GM21786 (cell line): ENCODE measurements around the gene DPYD.

Experiments used
- ATAC-seq: cut with Tn5 transposase; IDR thresholded peaks from one replicate; pipeline ENCODE4 v1.9.1; 2021; ENCODE audit not compliant: unreplicated experiment

The DPYD gene

GRCh38 chr1:97331165-97331564 lies 589.7 kb downstream of the DPYD start:
- ATAC-seq: no peak

DNA sequence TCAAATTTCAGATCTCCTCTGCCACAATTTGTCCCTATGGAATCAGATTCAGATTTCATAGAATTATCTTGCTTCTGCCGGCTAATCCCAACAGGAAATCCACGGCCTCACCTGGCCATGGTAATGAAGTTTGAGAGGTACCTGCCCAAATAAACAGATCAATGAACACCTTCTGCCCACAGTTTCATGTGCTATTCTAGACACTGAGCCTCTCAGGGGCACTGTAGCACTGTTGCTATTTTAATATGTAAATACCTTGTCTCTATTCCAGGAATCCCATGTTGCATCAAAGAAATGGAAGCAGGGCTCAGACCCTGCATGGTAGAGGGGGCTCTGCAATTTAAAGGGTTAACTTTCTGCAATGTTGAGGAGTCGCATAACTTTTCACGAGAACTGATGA lies 606.1 kb downstream of the DPYD start:
- ATAC-seq: no peak

DNA sequence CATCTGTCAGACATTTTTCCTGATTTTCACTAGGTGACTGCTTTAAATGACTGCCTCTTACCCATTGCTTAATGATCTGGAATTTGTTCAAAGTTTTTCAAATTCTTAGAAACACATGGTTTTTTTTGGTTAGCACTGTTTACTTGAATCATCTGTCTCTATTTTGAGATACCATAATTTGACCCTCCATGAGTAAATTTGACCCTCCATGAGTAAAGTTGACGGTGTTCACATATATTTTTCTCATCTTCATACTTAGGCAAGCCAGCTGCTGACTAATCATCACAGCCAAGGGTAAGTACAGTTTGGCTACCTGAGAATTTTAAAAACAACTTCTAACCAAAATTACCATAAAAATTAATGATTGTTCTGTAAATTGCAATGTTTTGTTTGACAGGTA lies 612.7 kb downstream of the DPYD start:
- ATAC-seq: no peak

- no peak for ATAC-seq
These were observed 613.3 kb downstream of the DPYD start for GRCh38 chr1:97307568-97307967.

GRCh38 chr1:97307151-97307550 lies 613.7 kb downstream of the DPYD start:
- no peak for ATAC-seq

- no peak for ATAC-seq
These were observed 614.3 kb downstream of the DPYD start for GRCh38 chr1:97306504-97306903.

DNA sequence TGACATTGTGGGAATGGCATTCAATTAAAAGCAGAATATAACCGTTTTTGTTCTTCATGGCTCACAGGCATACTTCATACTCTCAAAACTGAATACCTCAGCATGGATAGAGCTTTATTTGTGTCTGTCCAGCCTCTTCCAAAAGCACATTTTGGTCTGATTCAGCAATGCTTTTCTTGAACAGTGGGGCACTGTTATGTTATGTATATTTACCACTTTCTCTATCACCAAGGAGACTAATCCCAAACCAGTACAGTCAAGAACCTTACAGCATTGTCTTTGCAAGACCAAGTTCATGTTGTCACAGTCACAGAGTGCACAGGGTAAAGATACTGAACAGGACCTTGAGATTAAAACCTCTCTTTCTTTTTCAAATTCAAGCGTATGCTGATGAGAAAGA lies 616.5 kb downstream of the DPYD start:
- ATAC-seq: no peak

- ATAC-seq: no peak
These were observed 621.9 kb downstream of the DPYD start for GRCh38 chr1:97298966-97299365.

DNA sequence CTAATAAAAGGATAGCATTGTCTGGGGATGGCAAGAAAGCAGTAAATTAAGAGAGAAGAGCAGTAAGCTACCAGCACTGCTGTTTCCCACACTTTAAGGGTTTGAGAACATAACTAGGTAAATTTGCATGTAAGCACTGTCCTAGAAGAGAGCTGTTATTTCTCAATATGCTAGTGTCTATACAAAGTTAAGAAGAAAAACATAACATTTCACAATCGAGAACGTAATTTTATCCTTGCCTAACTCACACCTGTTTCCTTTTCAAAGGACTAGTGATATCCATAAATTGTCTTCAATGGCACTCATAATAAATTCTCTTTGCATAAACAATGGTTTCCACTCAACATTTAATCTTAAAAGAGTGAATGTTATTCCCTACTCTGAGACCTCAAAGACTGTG lies 623.2 kb downstream of the DPYD start:
- no peak for ATAC-seq

GRCh38 chr1:97281962-97282361 lies 638.9 kb downstream of the DPYD start:
- no peak for ATAC-seq

DNA sequence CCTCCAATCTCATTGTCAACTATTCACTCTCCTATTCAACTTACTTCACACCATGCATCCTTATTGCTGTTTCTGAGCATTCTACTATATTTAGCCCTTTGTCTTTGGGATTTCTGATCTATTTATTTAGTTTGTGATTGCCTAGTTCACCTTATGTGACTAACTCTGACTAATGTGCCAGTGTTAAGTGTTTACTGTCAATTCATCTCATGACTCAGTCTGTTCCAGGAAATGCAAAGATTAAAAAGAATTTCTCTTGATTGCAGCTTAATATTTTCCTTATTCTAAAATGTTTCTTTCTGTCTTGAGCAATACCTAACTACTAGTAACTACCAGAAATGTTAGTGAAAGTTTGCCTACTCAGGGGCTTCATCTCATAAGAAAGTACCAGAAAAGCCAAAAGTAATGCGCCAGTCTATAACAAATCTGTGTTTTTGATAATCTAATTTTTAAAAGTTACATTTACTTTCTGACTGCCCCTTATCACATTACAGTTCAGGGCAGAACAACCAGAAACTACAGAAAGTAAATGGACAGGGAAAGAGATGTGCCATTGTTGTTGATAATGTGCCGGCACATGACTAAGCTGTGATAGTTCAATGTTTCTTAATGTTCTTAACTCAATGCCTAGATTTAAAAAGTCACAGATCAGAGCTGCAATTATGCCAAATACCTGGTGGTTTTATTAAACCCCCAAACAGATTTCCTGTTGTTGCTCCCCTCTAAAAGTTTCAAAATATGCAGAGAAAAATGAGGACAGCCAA lies 642.8 kb downstream of the DPYD start:
- ATAC-seq: no peak

GRCh38 chr1:97271916-97272788 lies 648.7 kb downstream of the DPYD start:
- ATAC-seq: no peak

DNA sequence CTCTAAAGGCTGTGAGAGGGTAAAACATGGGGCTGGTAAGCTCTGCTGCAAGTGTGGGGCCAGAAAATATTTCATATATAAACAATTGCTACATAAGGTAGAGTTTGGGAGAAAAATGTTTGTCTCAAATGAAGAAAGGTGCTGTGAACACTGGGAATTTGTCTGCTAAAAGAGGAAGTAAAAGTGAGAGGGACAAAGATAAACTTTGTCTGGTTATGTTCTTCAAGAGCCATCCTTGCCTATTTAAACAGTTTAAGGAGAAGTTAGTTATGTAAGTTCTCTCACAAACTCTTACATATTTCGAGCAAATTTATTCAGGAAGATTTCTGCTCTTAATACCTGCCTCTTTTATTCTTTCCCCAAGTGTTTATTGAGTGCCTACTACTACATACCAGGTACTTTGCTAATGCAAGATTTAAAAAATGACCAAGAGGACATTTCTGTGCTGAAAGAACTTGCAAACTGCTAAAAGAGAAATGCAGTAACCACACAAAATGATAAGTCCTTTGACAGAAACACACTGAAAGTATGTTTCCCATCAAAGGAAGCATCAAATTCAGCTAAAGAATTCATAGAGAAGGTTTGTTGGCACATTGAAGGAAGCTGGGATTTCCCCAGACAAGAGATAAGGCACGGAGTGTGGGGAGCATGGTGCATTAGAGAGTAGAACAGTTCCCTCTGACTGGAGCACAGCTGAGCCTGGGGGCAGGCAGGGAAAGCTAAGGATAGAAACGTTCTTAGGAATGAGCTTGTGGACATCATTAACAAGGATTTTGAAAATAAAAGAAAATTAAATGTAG lies 650.1 kb downstream of the DPYD start:
- ATAC-seq: no peak

- ATAC-seq: no peak
These were observed 655.2 kb downstream of the DPYD start for GRCh38 chr1:97265630-97266029.

GRCh38 chr1:97262842-97263241 lies 658.0 kb downstream of the DPYD start:
- ATAC-seq: no peak

GRCh38 chr1:97258597-97258996 lies 662.2 kb downstream of the DPYD start:
- ATAC-seq: no peak

DNA sequence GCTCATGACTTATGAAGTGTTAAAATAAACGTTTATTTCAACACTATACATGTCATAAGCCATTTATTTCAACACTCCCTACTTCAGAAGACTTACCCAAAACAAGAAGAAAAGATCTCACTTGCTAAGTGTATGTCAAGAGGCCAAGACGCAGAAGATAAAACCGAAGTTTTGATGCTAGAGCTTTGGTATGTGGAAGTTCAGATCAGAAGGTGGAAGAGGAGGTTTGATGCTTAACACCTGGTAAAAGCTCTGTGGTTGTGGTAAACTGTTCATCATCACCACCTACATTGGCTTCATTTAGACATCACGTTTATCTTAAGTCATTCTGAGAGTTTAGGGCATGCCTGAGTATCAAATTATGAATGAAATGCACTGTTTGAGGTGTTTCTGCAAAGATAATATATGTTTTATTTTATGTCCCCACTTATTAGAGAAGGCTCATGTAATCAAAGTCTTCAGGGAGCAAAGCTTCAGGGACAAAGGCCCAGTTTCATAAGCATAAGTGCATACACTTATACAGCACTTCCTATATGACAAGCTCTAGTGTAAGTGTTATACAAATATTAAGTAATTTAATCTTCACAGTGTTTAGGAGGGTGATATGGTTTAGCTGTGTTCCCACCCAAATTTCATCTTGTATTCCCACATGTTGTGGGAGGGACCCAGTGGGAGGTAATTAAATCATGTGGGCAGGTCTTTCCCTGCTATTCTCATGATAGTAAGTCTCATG lies 665.9 kb downstream of the DPYD start:
- peak; percentile 39 for ATAC-seq

GRCh38 chr1:97252925-97253324 lies 667.9 kb downstream of the DPYD start:
- no peak for ATAC-seq

DNA sequence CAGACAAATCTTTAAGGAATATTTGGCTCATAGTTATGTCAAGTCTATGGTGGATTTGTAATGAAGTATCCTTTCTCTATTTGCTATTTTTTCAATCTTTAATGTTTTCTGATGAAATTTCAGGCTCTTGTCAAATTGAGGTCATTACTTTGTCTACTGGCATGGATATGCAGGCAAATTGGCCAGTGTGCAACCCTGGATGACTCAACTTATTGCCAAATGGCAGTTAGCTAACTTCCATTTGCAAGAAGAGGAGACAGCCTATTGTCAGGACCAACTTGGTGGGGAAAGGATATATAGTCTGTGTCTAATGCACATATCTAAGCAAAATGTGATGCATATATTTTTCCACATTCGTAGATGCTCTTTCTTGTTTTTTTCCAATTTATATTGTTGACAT lies 668.8 kb downstream of the DPYD start:
- no peak for ATAC-seq

- no peak for ATAC-seq
These were observed 673.6 kb downstream of the DPYD start for GRCh38 chr1:97247196-97247595.

DNA sequence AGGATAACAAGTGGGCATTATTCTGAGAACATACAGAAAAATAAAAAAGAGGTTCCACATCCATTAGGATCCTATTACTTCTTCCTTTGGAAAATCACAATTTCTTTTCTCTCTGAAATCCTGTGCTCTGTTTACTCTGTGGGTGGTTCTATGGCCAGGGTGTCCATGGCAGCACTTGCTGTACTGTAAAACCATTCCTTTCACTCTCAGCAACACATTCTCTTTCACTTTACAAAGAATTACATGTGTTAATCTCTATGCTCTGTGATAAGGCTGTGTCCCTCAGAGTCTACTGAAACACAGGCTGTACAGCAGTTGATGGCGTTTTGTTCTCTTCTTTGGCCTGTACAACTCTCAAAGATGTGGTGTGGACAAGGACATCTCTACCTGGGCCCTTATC lies 675.2 kb downstream of the DPYD start:
- no peak for ATAC-seq
